HepG2 (cell line): ENCODE data around the gene EPHA1. TPM values are rescaled to one million over a fixed set of nuclear protein-coding genes. Genes with fewer than 3 reads are reported as not detected.

Source experiments
- AGO2 ChIP-seq: fragments of 200-400 bp; formaldehyde crosslinking; optimal IDR thresholded peaks from 2 replicates; pipeline ENCODE3; 2017; ENCODE audit warnings: mild to moderate bottlenecking, low read depth, low read length, moderate library complexity
- EP300 ChIP-seq, 3 experiments: sonication (generic) in 1 of 3; formaldehyde crosslinking in 1 of 3; IDR thresholded peaks; 2 replicates each; pipeline versions ENCODE4 v1.5.1 to v1.6.1; 2011 to 2020; ENCODE audit warnings: low read depth in 2 of 3, low read length in 2 of 3, borderline replicate concordance in 1 of 3, improper control_type of control experiment in 1 of 3, mild to moderate bottlenecking in 1 of 3, missing genetic modification reagents in 1 of 3, moderate library complexity in 1 of 3
- FIP1L1 ChIP-seq: fragments of 200-400 bp; formaldehyde crosslinking; IDR thresholded peaks from 2 replicates; pipeline ENCODE4 v1.6.1; 2018; ENCODE audit warnings: low read depth, mild to moderate bottlenecking, low read length, moderate library complexity, borderline replicate concordance; ENCODE audit not compliant: insufficient read depth
- KLF16 ChIP-seq, 2 experiments: sonication (generic) in 1 of 2; formaldehyde crosslinking in 1 of 2; IDR thresholded peaks; 2 replicates each; pipeline versions ENCODE4 v1.6.1 to v1.8.0; 2016 to 2023; ENCODE audit warnings: missing genetic modification reagents in 2 of 2, missing compliant biosample characterization in 1 of 2
- LCORL ChIP-seq, 2 experiments: fragments of 450-650 bp in 1 of 2; sonication (generic) in 1 of 2; formaldehyde crosslinking in 1 of 2; IDR thresholded peaks; 2 replicates each; pipeline versions ENCODE4 v1.5.0 to v1.6.1; 2017 to 2020; ENCODE audit warnings: antibody characterized with exemption in 1 of 2, missing genetic modification reagents in 1 of 2
- PHF20 ChIP-seq: sonication (generic); formaldehyde crosslinking; IDR thresholded peaks from 2 replicates; pipeline ENCODE4 v1.5.0; 2020; ENCODE audit warnings: mild to moderate bottlenecking, missing genetic modification reagents
- PTBP1 ChIP-seq: fragments of 200-400 bp; formaldehyde crosslinking; IDR thresholded peaks from 2 replicates; pipeline ENCODE4 v1.6.1; 2018; ENCODE audit warnings: low read length, low read depth; ENCODE audit not compliant: poor library complexity, severe bottlenecking
- SUZ12 ChIP-seq: fragments of 150-350 bp; IDR thresholded peaks from 2 replicates; pipeline ENCODE4 v1.6.1; 2014; ENCODE audit warnings: low read depth, low read length
- ZBTB1 ChIP-seq: sonication (generic); formaldehyde crosslinking; IDR thresholded peaks from 2 replicates; pipeline ENCODE4 v1.4.0; 2020; ENCODE audit warnings: missing genetic modification reagents, borderline replicate concordance
- ZBTB7A ChIP-seq: sonication (generic); formaldehyde crosslinking; IDR thresholded peaks from 2 replicates; pipeline ENCODE4 v1.8.0; 2022; ENCODE audit warnings: mild to moderate bottlenecking, missing genetic modification reagents
- ZFYVE20 ChIP-seq: sonication (generic); formaldehyde crosslinking; IDR thresholded peaks from 2 replicates; pipeline ENCODE4 v1.8.0; 2023; ENCODE audit warnings: low read depth, mild to moderate bottlenecking, moderate library complexity, missing genetic modification reagents, borderline replicate concordance
- ZKSCAN1 ChIP-seq: fragments of 150-350 bp; IDR thresholded peaks from 2 replicates; pipeline ENCODE4 v1.6.1; 2014; ENCODE audit warnings: low read length
- ZNF557 ChIP-seq: sonication (generic); formaldehyde crosslinking; IDR thresholded peaks from 2 replicates; pipeline ENCODE4 v1.4.0; 2020; ENCODE audit warnings: missing genetic modification reagents
- ZNF605 ChIP-seq: sonication (generic); formaldehyde crosslinking; IDR thresholded peaks from 2 replicates; pipeline ENCODE4 v1.8.0; 2022; ENCODE audit warnings: mild to moderate bottlenecking, missing genetic modification reagents
- ZNF691 ChIP-seq: sonication (generic); formaldehyde crosslinking; IDR thresholded peaks from 2 replicates; pipeline ENCODE4 v1.4.0; 2020; ENCODE audit warnings: missing genetic modification reagents, low read depth, mild to moderate bottlenecking, borderline replicate concordance
- ZNF773 ChIP-seq: sonication (generic); formaldehyde crosslinking; IDR thresholded peaks from 2 replicates; pipeline ENCODE4 v1.4.0; 2020; ENCODE audit warnings: missing genetic modification reagents, borderline replicate concordance
- ZSCAN9 ChIP-seq: IDR thresholded peaks from 2 replicates; pipeline ENCODE4 v1.6.1; 2016; ENCODE audit warnings: borderline replicate concordance
- polyA plus RNA-seq, 8 experiments: library from polyadenylated mRNA; depleted of rRNA in 3 of 8; stranded (reverse) in 7 of 8; unstranded in 1 of 8; fragments of >200 nt; fragmentation: Illumina TruSeq in 4 of 8; extraction: Trizol in 4 of 8; gene quantifications; 2 replicates each; pipeline versions ENCODE4 v1.2.1 to v1.2.3, GENCODE V29; 2011 to 2016; ENCODE audit warnings: low read depth in 4 of 8, missing spikeins in 1 of 8, mixed read lengths in 1 of 8; ENCODE audit not compliant: insufficient read depth in 1 of 8
- total RNA-seq, 5 experiments: library from RNA; depleted of rRNA; stranded (reverse); fragments of >200 nt; fragmentation: Illumina TruSeq; extraction: Trizol; gene quantifications; 2 replicates each; pipeline ENCODE4 v1.2.3, GENCODE V29; 2016; ENCODE audit warnings: low read depth in 1 of 5
- TF ChIP-seq, protein P1 (sequence below): sonication (generic); formaldehyde crosslinking; IDR thresholded peaks from 2 replicates; pipeline ENCODE4 v1.8.1; 2023; ENCODE audit warnings: mild to moderate bottlenecking, missing genetic modification reagents
- TF ChIP-seq, protein P2 (sequence below): sonication (generic); formaldehyde crosslinking; conservative IDR thresholded peaks from 2 replicates; pipeline ENCODE4 v1.4.0; 2020; ENCODE audit warnings: mild to moderate bottlenecking, missing genetic modification reagents, moderate library complexity
- TF ChIP-seq, protein P3 (sequence below): sonication (generic); formaldehyde crosslinking; IDR thresholded peaks from 2 replicates; pipeline ENCODE4 v1.4.0; 2020; ENCODE audit warnings: missing genetic modification reagents

EPHA1 gene
- total and polyA plus RNA-seq, 2 of the 13 experiments (the other 11 are each of a cell fraction or from before 2014, with no cell fraction given) = 4.6 to 17.1 TPM

DNA sequence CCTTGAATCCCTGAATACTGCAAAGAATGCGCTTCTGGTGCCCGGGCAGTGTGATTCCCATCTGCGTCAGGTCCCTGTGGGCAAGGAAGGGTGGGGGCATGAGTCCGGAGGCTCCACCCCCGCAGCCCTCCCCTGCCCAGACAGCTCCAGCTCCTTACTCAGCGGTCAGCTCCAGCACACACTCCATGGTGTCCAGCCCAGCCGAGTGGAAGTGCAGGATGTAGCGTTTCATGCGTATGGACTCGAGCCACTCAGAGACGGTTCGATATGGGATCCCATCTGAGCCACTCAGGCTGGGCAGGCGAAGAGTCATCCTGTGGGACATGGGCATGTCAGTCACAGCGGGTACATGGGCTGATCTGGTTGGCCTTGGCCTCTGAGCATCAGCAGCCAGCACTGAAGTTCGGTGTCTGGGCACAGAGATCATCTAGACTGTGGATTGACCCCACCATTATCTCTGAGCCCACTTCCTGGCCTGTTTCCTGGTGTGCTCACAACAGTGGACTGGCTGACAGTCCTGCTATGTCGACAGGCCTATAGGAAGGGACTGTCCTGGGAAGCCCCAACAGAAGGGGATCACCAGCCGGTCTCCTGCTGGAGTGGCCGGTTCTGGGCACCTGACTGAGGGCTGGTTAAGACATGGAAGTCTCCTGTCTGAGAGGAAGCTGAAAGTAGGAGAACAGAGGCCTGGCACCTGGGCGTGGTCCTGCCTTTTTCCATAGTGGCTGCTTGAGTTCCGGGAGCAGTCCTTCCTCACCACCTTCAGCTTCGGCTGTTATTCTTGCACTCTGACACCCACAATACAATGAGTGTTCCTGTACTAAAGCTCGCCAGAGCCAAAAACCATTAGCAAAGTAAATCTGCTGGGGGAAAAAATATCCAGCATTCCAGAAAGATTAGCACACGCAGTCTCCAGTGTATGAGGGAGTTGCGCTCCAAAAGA is 16.9 kb downstream of the EPHA1 start (continued):
- TF ChIP-seq, protein P1, sequence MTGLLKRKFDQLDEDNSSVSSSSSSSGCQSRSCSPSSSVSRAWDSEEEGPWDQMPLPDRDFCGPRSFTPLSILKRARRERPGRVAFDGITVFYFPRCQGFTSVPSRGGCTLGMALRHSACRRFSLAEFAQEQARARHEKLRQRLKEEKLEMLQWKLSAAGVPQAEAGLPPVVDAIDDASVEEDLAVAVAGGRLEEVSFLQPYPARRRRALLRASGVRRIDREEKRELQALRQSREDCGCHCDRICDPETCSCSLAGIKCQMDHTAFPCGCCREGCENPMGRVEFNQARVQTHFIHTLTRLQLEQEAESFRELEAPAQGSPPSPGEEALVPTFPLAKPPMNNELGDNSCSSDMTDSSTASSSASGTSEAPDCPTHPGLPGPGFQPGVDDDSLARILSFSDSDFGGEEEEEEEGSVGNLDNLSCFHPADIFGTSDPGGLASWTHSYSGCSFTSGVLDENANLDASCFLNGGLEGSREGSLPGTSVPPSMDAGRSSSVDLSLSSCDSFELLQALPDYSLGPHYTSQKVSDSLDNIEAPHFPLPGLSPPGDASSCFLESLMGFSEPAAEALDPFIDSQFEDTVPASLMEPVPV = no peak
- TF ChIP-seq ZNF773 (no peak), ZKSCAN1 (no peak), ZBTB7A (CRISPR knock-in tag) (no peak), ZNF557 (CRISPR knock-in tag) (no peak), PTBP1 (no peak), ZFYVE20 (CRISPR knock-in tag) (no peak), EP300 (IDR thresholded peaks at IDR 0.05; ENCODE audit: low read depth in 2 of 2, low read length in 2 of 2) (0 out of 4 replicates have a peak, but pooled peaks of 1 of the 2 experiments have one; percentile 14), EP300 (CRISPR knock-in tag; IDR thresholded peaks at IDR 0.05; ENCODE audit: borderline replicate concordance) (no peak), LCORL (IDR thresholded peaks at IDR 0.05) (no peak), LCORL (CRISPR knock-in tag; IDR thresholded peaks at IDR 0.05) (no peak), ZNF605 (CRISPR knock-in tag) (0 out of 2 replicates have a peak, but pooled peaks have one; percentile 39), PHF20 (CRISPR knock-in tag) (no peak), KLF16 (CRISPR knock-in tag; IDR thresholded peaks at IDR 0.05) (0 out of 4 replicates have a peak, but pooled peaks of 1 of the 2 experiments have one; percentile 61), ZSCAN9 (CRISPR knock-in tag) (no peak), FIP1L1 (no peak), AGO2 (peak; percentile 37), ZBTB1 (no peak), SUZ12 (no peak), ZNF691 (peak; percentile 45; the same call in 1 of the 2 replicates)
- TF ChIP-seq, protein P2, sequence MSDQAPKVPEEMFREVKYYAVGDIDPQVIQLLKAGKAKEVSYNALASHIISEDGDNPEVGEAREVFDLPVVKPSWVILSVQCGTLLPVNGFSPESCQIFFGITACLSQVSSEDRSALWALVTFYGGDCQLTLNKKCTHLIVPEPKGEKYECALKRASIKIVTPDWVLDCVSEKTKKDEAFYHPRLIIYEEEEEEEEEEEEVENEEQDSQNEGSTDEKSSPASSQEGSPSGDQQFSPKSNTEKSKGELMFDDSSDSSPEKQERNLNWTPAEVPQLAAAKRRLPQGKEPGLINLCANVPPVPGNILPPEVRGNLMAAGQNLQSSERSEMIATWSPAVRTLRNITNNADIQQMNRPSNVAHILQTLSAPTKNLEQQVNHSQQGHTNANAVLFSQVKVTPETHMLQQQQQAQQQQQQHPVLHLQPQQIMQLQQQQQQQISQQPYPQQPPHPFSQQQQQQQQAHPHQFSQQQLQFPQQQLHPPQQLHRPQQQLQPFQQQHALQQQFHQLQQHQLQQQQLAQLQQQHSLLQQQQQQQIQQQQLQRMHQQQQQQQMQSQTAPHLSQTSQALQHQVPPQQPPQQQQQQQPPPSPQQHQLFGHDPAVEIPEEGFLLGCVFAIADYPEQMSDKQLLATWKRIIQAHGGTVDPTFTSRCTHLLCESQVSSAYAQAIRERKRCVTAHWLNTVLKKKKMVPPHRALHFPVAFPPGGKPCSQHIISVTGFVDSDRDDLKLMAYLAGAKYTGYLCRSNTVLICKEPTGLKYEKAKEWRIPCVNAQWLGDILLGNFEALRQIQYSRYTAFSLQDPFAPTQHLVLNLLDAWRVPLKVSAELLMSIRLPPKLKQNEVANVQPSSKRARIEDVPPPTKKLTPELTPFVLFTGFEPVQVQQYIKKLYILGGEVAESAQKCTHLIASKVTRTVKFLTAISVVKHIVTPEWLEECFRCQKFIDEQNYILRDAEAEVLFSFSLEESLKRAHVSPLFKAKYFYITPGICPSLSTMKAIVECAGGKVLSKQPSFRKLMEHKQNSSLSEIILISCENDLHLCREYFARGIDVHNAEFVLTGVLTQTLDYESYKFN (CRISPR knock-in tag) = peak; percentile 50; the same call in 1 of the 2 replicates
- TF ChIP-seq, protein P3, sequence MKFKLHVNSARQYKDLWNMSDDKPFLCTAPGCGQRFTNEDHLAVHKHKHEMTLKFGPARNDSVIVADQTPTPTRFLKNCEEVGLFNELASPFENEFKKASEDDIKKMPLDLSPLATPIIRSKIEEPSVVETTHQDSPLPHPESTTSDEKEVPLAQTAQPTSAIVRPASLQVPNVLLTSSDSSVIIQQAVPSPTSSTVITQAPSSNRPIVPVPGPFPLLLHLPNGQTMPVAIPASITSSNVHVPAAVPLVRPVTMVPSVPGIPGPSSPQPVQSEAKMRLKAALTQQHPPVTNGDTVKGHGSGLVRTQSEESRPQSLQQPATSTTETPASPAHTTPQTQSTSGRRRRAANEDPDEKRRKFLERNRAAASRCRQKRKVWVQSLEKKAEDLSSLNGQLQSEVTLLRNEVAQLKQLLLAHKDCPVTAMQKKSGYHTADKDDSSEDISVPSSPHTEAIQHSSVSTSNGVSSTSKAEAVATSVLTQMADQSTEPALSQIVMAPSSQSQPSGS (CRISPR knock-in tag) = no peak
